IMR-90 (cell line): ENCODE data around the gene NFATC3. TPM values are rescaled to one million over a fixed set of nuclear protein-coding genes. Genes with fewer than 3 reads are reported as not detected.

ENCODE experiments used
- ATAC-seq: fragments of 200-7000 bp; cut with Tn5 transposase; 2 replicates; pipeline ENCODE4 v1.9.1; 2020; ENCODE audit warnings: low read depth, mild to moderate bottlenecking, moderate library complexity
- BruUV-seq: library from RNA; stranded (reverse); fragments of 400-500 nt; replicated peaks from 2 replicates; lab custom pipeline; 2021; lab: Mats Ljungman, UMichigan
- CTCF ChIA-PET: fragments of 300-600 bp; formaldehyde crosslinking; extraction: SDS; loops from one replicate; lab custom pipeline; 2021; ENCODE audit warnings: antibody characterized with exemption; lab: Yijun Ruan, JAX
- POLR2A ChIA-PET: fragments of 300-600 bp; sonication (Branson Sonifier 250); formaldehyde crosslinking; loops from one replicate; lab custom pipeline; 2022; ENCODE audit warnings: antibody characterized with exemption; ENCODE audit not compliant: unreplicated experiment; lab: Charles Lee
- DNase-seq: peaks from one replicate; pipeline ENCODE4 v3.0.0; 2013
- H2AFZ ChIP-seq: replicated peaks from 2 replicates; pipeline ENCODE3; 2013; ENCODE audit warnings: low read length, mild to moderate bottlenecking; ENCODE audit not compliant: poor library complexity
- H2AK5ac ChIP-seq: 2 replicates; pipeline ENCODE4 v1.6.1; 2013; ENCODE audit warnings: low read depth, low read length, inconsistent platforms
- H2AK9ac ChIP-seq: replicated peaks from 2 replicates; pipeline ENCODE3; 2013; ENCODE audit warnings: mild to moderate bottlenecking, low read depth, low read length, moderate library complexity; ENCODE audit not compliant: poor library complexity
- H2BK120ac ChIP-seq: 2 replicates; pipeline ENCODE4 v1.6.1; 2013; ENCODE audit warnings: low read depth, low read length, inconsistent platforms
- H2BK15ac ChIP-seq: 3 replicates; pipeline ENCODE4 v1.6.1; 2013; ENCODE audit warnings: low read depth, low read length, inconsistent platforms
- H2BK20ac ChIP-seq: 2 replicates; pipeline ENCODE4 v1.6.1; 2013; ENCODE audit warnings: low read depth, mild to moderate bottlenecking, inconsistent platforms, low read length, moderate library complexity
- H2BK5ac ChIP-seq: 2 replicates; pipeline ENCODE4 v1.6.1; 2013; ENCODE audit warnings: mild to moderate bottlenecking, low read depth, low read length, inconsistent platforms; ENCODE audit not compliant: poor library complexity, severe bottlenecking
- H3K14ac ChIP-seq: replicated peaks from 2 replicates; pipeline ENCODE4 v1.6.1; 2013; ENCODE audit warnings: low read depth, low read length, inconsistent platforms
- H3K18ac ChIP-seq: 2 replicates; pipeline ENCODE4 v1.6.1; 2013; ENCODE audit warnings: low read depth, low read length, control low read depth
- H3K23ac ChIP-seq: 2 replicates; pipeline ENCODE4 v1.6.1; 2013; ENCODE audit warnings: low read depth, low read length, inconsistent platforms
- H3K27ac ChIP-seq: 2 replicates; pipeline ENCODE4 v1.5.1; 2013; ENCODE audit warnings: mild to moderate bottlenecking, control low read depth, low read length; ENCODE audit not compliant: insufficient read depth
- H3K27me3 ChIP-seq: 2 replicates; pipeline ENCODE4 v1.6.1; 2013; ENCODE audit warnings: low read length; ENCODE audit not compliant: control insufficient read depth, insufficient read depth
- H3K36me3 ChIP-seq: 2 replicates; pipeline ENCODE4 v1.6.1; 2013; ENCODE audit warnings: low read length, mixed read lengths; ENCODE audit not compliant: control insufficient read depth, insufficient read depth
- H3K4ac ChIP-seq: 2 replicates; pipeline ENCODE4 v1.6.1; 2013; ENCODE audit warnings: low read depth, low read length, inconsistent platforms
- H3K4me1 ChIP-seq: 2 replicates; pipeline ENCODE4 v1.6.1; 2013; ENCODE audit warnings: low read length, mixed read lengths; ENCODE audit not compliant: control insufficient read depth, insufficient read depth
- H3K4me2 ChIP-seq: 2 replicates; pipeline ENCODE4 v1.6.1; 2013; ENCODE audit warnings: low read depth, mild to moderate bottlenecking, control low read depth, low read length, moderate library complexity
- H3K4me3 ChIP-seq: 2 replicates; pipeline ENCODE4 v1.5.1; 2013; ENCODE audit warnings: low read depth, mild to moderate bottlenecking, control low read depth, low read length, moderate library complexity; ENCODE audit not compliant: insufficient read depth
- H3K56ac ChIP-seq: 2 replicates; pipeline ENCODE4 v1.6.1; 2013; ENCODE audit warnings: low read length, inconsistent platforms; ENCODE audit not compliant: insufficient read depth; ENCODE audit errors: extremely low read depth
- H3K79me1 ChIP-seq, 2 experiments: 2 replicates each; pipeline ENCODE4 v1.6.1; 2013; ENCODE audit warnings: low read length in 2 of 2, inconsistent platforms in 1 of 2, low read depth in 1 of 2
- H3K9ac ChIP-seq: 2 replicates; pipeline ENCODE4 v1.6.1; 2013; ENCODE audit warnings: low read depth, low read length, control low read depth
- H3K9me1 ChIP-seq: 2 replicates; pipeline ENCODE4 v1.6.1; 2013; ENCODE audit warnings: low read length, inconsistent platforms; ENCODE audit not compliant: insufficient read depth
- H3K9me3 ChIP-seq: 2 replicates; pipeline ENCODE4 v1.6.1; 2013; ENCODE audit warnings: low read length; ENCODE audit not compliant: control insufficient read depth, insufficient read depth
- H4K20me1 ChIP-seq: 2 replicates; pipeline ENCODE4 v1.6.1; 2013; ENCODE audit warnings: low read length, inconsistent platforms; ENCODE audit not compliant: insufficient read depth
- H4K5ac ChIP-seq: 2 replicates; pipeline ENCODE4 v1.6.1; 2013; ENCODE audit warnings: mild to moderate bottlenecking, low read depth, low read length, control low read depth
- H4K8ac ChIP-seq, 2 experiments: 2 replicates each; pipeline ENCODE4 v1.6.1; 2013; ENCODE audit warnings: low read depth in 2 of 2, low read length in 2 of 2, control low read depth in 1 of 2, inconsistent platforms in 1 of 2
- H4K91ac ChIP-seq: 2 replicates; pipeline ENCODE4 v1.6.1; 2013; ENCODE audit warnings: low read depth, low read length, inconsistent platforms; ENCODE audit not compliant: insufficient read depth
- BHLHE40 ChIP-seq: fragments of 150-350 bp; IDR thresholded peaks from 2 replicates; pipeline ENCODE4 v1.6.1; 2016; ENCODE audit warnings: mild to moderate bottlenecking, low read depth, low read length
- CEBPB ChIP-seq: IDR thresholded peaks from 2 replicates; pipeline ENCODE4 v1.6.1; 2012; ENCODE audit warnings: low read depth, low read length, improper control_type of control experiment
- CHD1 ChIP-seq: IDR thresholded peaks from 2 replicates; pipeline ENCODE4 v1.6.1; 2012; ENCODE audit warnings: low read depth, low read length, improper control_type of control experiment
- FOS ChIP-seq: fragments of 150-350 bp; IDR thresholded peaks from 2 replicates; pipeline ENCODE4 v1.6.1; 2016; ENCODE audit warnings: low read depth, low read length
- MAFK ChIP-seq: IDR thresholded peaks from 2 replicates; pipeline ENCODE4 v1.6.1; 2012; ENCODE audit warnings: low read depth, low read length, improper control_type of control experiment
- MAZ ChIP-seq: IDR thresholded peaks from 2 replicates; pipeline ENCODE4 v1.6.1; 2012; ENCODE audit warnings: low read depth, mild to moderate bottlenecking, low read length, improper control_type of control experiment, moderate library complexity, borderline replicate concordance
- MXI1 ChIP-seq: IDR thresholded peaks from 2 replicates; pipeline ENCODE4 v1.6.1; 2012; ENCODE audit warnings: low read depth, mild to moderate bottlenecking, low read length, moderate library complexity, borderline replicate concordance
- NFE2L2 ChIP-seq: fragments of 150-350 bp; IDR thresholded peaks from 2 replicates; pipeline ENCODE4 v1.6.1; 2016; ENCODE audit warnings: low read depth, mild to moderate bottlenecking, low read length
- POLR2A ChIP-seq: IDR thresholded peaks from 2 replicates; pipeline ENCODE4 v1.6.1; 2012; ENCODE audit warnings: mild to moderate bottlenecking, low read depth, low read length
- RAD21 ChIP-seq: IDR thresholded peaks from 2 replicates; pipeline ENCODE4 v1.6.1; 2012; ENCODE audit warnings: low read length, improper control_type of control experiment
- RCOR1 ChIP-seq: IDR thresholded peaks from 2 replicates; pipeline ENCODE4 v1.6.1; 2012; ENCODE audit warnings: mild to moderate bottlenecking, low read length, improper control_type of control experiment; ENCODE audit not compliant: insufficient replicate concordance
- RFX5 ChIP-seq: IDR thresholded peaks from 2 replicates; pipeline ENCODE4 v1.8.0; 2012; ENCODE audit warnings: low read depth, mild to moderate bottlenecking, low read length, moderate library complexity
- SMC3 ChIP-seq: fragments of 150-350 bp; IDR thresholded peaks from 2 replicates; pipeline ENCODE4 v1.6.1; 2016; ENCODE audit warnings: low read depth, mild to moderate bottlenecking, antibody characterized with exemption, low read length, moderate library complexity
- WGBS, 2 experiments: methylation state at CpG; one replicate each; pipeline versions ENCODE4 v1.1.5 to v1.1.7; 2013; ENCODE audit warnings: missing lambda C conversion rate in 2 of 2; ENCODE audit not compliant: insufficient read length in 1 of 2; ENCODE audit errors: extremely low coverage in 2 of 2; 5-methylcytosine and 5-hydroxymethylcytosine counted together
- dilution Hi-C: fragments of 300-500 bp; cut with HindIII; formaldehyde crosslinking; loops from one replicate; pipeline ENCODE4 v1.14.3; 2018; ENCODE audit warnings: low sequenced_read_pairs; ENCODE audit not compliant: unreplicated experiment
- in situ Hi-C: fragments of 300-500 bp; cut with MboI; formaldehyde crosslinking; loops from 3 replicates; pipeline ENCODE4 v1.14.3; 2019; ENCODE audit warnings: low sequenced_read_pairs, inconsistent platforms, mixed read lengths
- intact Hi-C: fragments of 100-400 bp; cut with micrococcal nuclease; formaldehyde crosslinking; loops from 2 replicates; pipeline ENCODE4 v1.10.0; 2022
- polyA plus RNA-seq, 3 experiments: library from polyadenylated mRNA; depleted of rRNA; stranded (reverse); fragments of >200 nt; gene quantifications; 2 replicates each; pipeline ENCODE4 v1.2.3, GENCODE V29; 2012; ENCODE audit warnings: low replicate concordance in 1 of 3
- total RNA-seq: library from RNA; depleted of rRNA; stranded (reverse); fragments of >200 nt; gene quantifications from 2 replicates; pipeline ENCODE4 v1.2.3, GENCODE V29; 2012
- TF ChIP-seq, protein P1 (sequence below): fragments of 150-350 bp; IDR thresholded peaks from 2 replicates; pipeline ENCODE4 v1.6.1; 2017; ENCODE audit warnings: mild to moderate bottlenecking, antibody characterized with exemption, low read length, low read depth
- TF ChIP-seq, protein P2 (sequence below): conservative IDR thresholded peaks from 2 replicates; pipeline ENCODE4 v1.5.1; 2012; ENCODE audit warnings: mild to moderate bottlenecking, low read depth, low read length, improper control_type of control experiment
- TF ChIP-seq, protein P3 (sequence below): fragments of 150-350 bp; IDR thresholded peaks from 2 replicates; pipeline ENCODE4 v1.6.1; 2016; ENCODE audit warnings: low read depth, mild to moderate bottlenecking, low read length, moderate library complexity, borderline replicate concordance

The NFATC3 gene
- total and polyA plus RNA-seq, 2 of the 4 experiments (the other 2 are of a cell fraction), result 6.3 to 21.5 TPM

DNA sequence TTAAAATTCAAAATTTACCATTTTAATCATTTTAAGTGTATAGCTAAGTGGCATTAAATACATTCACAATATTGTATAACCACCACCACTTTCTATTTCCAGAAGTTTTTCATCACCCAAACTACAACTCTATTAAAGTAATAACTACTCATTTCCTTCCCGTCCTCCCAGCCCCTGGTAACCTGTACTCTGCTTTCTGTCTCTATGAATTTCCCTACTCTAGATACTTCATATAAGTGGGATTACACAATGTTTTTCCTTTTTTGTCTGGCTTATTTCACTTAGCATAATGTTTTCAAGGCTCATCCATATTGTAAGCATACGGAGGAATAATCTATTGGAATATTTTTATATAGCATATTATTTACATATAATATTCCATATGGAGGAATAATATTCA lies 121.1 kb downstream of the NFATC3 start:
- no peak overlapping the region for H2AK9ac ChIP-seq
- no peak overlapping the region for H3K23ac ChIP-seq
- no peaks in the 10 kb centered on the region for H3K36me3 ChIP-seq
- no peak overlapping the region for H2BK5ac ChIP-seq
- peaks cover 2 to 11% of the 10 kb centered on the region in 2 experiments; a peak in 3 of 4 replicates for H3K79me1 ChIP-seq
- no peak overlapping the region for H4K91ac ChIP-seq
- ATAC-seq, result no peak
- no peak overlapping the region for H2AFZ ChIP-seq
- no peaks in the 10 kb centered on the region for H3K27me3 ChIP-seq
- H3K4me3 ChIP-seq, result no peak overlapping the region
- ChIA-PET CTCF (no interaction called here), POLR2A (no interaction called here)
- H3K14ac ChIP-seq, result no peak overlapping the region
- H4K20me1 ChIP-seq, result peaks cover 3% of the 10 kb centered on the region; the same call in 1 of the 2 replicates
- no peak overlapping the region for H4K5ac ChIP-seq
- no peak overlapping the region for H2BK20ac ChIP-seq
- no peak overlapping the region for H3K18ac ChIP-seq
- H2AK5ac ChIP-seq, result no peak overlapping the region
- no peak overlapping the region for H4K8ac ChIP-seq
- no peak overlapping the region for H2BK15ac ChIP-seq
- peaks cover 7% of the 10 kb centered on the region; the same call in 1 of the 2 replicates for H3K9me1 ChIP-seq
- H3K9me3 ChIP-seq, result no peaks in the 10 kb centered on the region
- DNase-seq, result no peak
- no peak overlapping the region for H3K4ac ChIP-seq
- dilution Hi-C loops, result no loop called here
- H3K56ac ChIP-seq, result no peak overlapping the region
- no peak overlapping the region for H3K9ac ChIP-seq
- no TSS peak for BruUV-seq
- no peaks in the 10 kb centered on the region for H3K4me1 ChIP-seq
- no CpG with 5 or more reads among the region's 2 CpGs for WGBS, 2 experiments
- no peak overlapping the region for H3K4me2 ChIP-seq
- H3K27ac ChIP-seq, result no peak overlapping the region
- in situ Hi-C loops, result no loop called here
- TF ChIP-seq MAFK (no peak), FOS (no peak), RCOR1 (no peak), RAD21 (no peak), NFE2L2 (no peak), SMC3 (no peak), MXI1 (no peak), POLR2A (no peak), RFX5 (no peak), CHD1 (no peak), BHLHE40 (no peak), CEBPB (no peak), MAZ (no peak)
- TF ChIP-seq, protein P1, sequence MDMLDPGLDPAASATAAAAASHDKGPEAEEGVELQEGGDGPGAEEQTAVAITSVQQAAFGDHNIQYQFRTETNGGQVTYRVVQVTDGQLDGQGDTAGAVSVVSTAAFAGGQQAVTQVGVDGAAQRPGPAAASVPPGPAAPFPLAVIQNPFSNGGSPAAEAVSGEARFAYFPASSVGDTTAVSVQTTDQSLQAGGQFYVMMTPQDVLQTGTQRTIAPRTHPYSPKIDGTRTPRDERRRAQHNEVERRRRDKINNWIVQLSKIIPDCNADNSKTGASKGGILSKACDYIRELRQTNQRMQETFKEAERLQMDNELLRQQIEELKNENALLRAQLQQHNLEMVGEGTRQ, result no peak
- TF ChIP-seq, protein P2, sequence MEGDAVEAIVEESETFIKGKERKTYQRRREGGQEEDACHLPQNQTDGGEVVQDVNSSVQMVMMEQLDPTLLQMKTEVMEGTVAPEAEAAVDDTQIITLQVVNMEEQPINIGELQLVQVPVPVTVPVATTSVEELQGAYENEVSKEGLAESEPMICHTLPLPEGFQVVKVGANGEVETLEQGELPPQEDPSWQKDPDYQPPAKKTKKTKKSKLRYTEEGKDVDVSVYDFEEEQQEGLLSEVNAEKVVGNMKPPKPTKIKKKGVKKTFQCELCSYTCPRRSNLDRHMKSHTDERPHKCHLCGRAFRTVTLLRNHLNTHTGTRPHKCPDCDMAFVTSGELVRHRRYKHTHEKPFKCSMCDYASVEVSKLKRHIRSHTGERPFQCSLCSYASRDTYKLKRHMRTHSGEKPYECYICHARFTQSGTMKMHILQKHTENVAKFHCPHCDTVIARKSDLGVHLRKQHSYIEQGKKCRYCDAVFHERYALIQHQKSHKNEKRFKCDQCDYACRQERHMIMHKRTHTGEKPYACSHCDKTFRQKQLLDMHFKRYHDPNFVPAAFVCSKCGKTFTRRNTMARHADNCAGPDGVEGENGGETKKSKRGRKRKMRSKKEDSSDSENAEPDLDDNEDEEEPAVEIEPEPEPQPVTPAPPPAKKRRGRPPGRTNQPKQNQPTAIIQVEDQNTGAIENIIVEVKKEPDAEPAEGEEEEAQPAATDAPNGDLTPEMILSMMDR, result no peak
- TF ChIP-seq, protein P3, sequence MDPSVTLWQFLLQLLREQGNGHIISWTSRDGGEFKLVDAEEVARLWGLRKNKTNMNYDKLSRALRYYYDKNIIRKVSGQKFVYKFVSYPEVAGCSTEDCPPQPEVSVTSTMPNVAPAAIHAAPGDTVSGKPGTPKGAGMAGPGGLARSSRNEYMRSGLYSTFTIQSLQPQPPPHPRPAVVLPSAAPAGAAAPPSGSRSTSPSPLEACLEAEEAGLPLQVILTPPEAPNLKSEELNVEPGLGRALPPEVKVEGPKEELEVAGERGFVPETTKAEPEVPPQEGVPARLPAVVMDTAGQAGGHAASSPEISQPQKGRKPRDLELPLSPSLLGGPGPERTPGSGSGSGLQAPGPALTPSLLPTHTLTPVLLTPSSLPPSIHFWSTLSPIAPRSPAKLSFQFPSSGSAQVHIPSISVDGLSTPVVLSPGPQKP, result no peak
- no peak overlapping the region for H2BK120ac ChIP-seq
- intact Hi-C loops, result no loop called here
